Immature natural killer cell (primary cell): ENCODE data around the gene C1QTNF3. TPM values are rescaled to one million over a fixed set of nuclear protein-coding genes. Genes with fewer than 3 reads are reported as not detected.
A peak's percentile ranks its signal among the peaks of the same experiment; 100 is the strongest.
"Not testable (repeated sequence)": the region's sequence is repeated elsewhere in the genome, so short reads cannot be mapped to it uniquely, and the experiment has no call there.

Experiments
- DNase-seq, 3 donors: peaks; one replicate each; pipeline ENCODE4 v3.0.0; 2022; ENCODE audit warnings: mixed read lengths in 1 of 3
- H3K27ac Mint-ChIP-seq, 6 donors: one replicate each; pipeline ENCODE4 v1.8.0; 2020; ENCODE audit warnings: mixed read lengths in 6 of 6, mild to moderate bottlenecking in 5 of 6, inconsistent platforms in 4 of 6, moderate library complexity in 3 of 6
- H3K27me3 Mint-ChIP-seq, 3 donors: one replicate each; pipeline ENCODE4 v1.8.0; 2020 to 2021; ENCODE audit warnings: low read depth in 3 of 3, mild to moderate bottlenecking in 3 of 3, mixed read lengths in 3 of 3, moderate library complexity in 3 of 3, inconsistent platforms in 1 of 3
- H3K36me3 Mint-ChIP-seq, 3 donors: one replicate each; pipeline ENCODE4 v1.8.0; 2020; ENCODE audit warnings: mixed read lengths in 3 of 3, inconsistent platforms in 2 of 3, mild to moderate bottlenecking in 2 of 3
- H3K4me1 Mint-ChIP-seq, 2 donors: one replicate each; pipeline ENCODE4 v1.8.0; 2020; ENCODE audit warnings: inconsistent platforms in 2 of 2, mild to moderate bottlenecking in 2 of 2, mixed read lengths in 2 of 2, moderate library complexity in 1 of 2
- H3K4me3 Mint-ChIP-seq, 5 donors: one replicate each; pipeline ENCODE4 v1.8.0; 2020; ENCODE audit warnings: mild to moderate bottlenecking in 5 of 5, mixed read lengths in 5 of 5, inconsistent platforms in 3 of 5, moderate library complexity in 3 of 5
- H3K9me3 Mint-ChIP-seq, 6 donors: one replicate each; pipeline ENCODE4 v1.8.0; 2020; ENCODE audit warnings: mild to moderate bottlenecking in 6 of 6, mixed read lengths in 6 of 6, inconsistent platforms in 4 of 6, moderate library complexity in 3 of 6
- polyA plus RNA-seq, 3 donors: library from polyadenylated mRNA; unstranded; fragments of 300-500 nt; fragmentation: Illumina TruSeq; gene quantifications; one replicate each; pipeline ENCODE4 v1.2.3, GENCODE V29; 2021

The C1QTNF3 gene
- polyA plus RNA-seq, 3 donors from 2014 or later = 0.27 to 0.82 TPM; not detected in 1

- no peaks in the 10 kb centered on the region for H3K9me3 Mint-ChIP-seq
- no peak for DNase-seq
- H3K27me3 Mint-ChIP-seq = peaks cover 0 to 4% (median 3%) of the 10 kb centered on the region in 3 donors
- peak overlapping the region; percentile 88 to 97 (median 94) for H3K27ac Mint-ChIP-seq
- H3K4me1 Mint-ChIP-seq = peaks cover 73 to 76% of the 10 kb centered on the region in 2 donors
- H3K36me3 Mint-ChIP-seq = peaks cover 4 to 12% (median 4%) of the 10 kb centered on the region in 3 donors
- H3K4me3 Mint-ChIP-seq = peak overlapping the region; percentile 27 to 74 (median 65)
These were observed 692 bp downstream of the C1QTNF3 start for GRCh38 chr5:34042321-34042720.

GRCh38 chr5:34041247-34041972 lies 1.6 kb downstream of the C1QTNF3 start:
- peak overlapping the region; percentile 85 to 95 (median 89) for H3K27ac Mint-ChIP-seq
- H3K4me1 Mint-ChIP-seq = peaks cover 65 to 67% of the 10 kb centered on the region in 2 donors

GRCh38 chr5:34040472-34040871 lies 2.5 kb downstream of the C1QTNF3 start:
- DNase-seq = no peak
- Mint-ChIP-seq H3K27me3 (peaks cover 0 to 4% (median 2%) of the 10 kb centered on the region in 3 donors), H3K27ac (peak overlapping the region in 4 of 6 donors; percentile 55 to 95 (median 84)), H3K9me3 (no peaks in the 10 kb centered on the region), H3K4me3 (no peak overlapping the region), H3K4me1 (peaks cover 56 to 58% of the 10 kb centered on the region in 2 donors), H3K36me3 (peaks cover 7 to 19% (median 7%) of the 10 kb centered on the region in 3 donors)

More at GRCh38 chr5:34041247-34041972, 1.6 kb downstream of the C1QTNF3 start:
- Mint-ChIP-seq H3K9me3 (no peaks in the 10 kb centered on the region), H3K27me3 (peaks cover 0 to 4% (median 2%) of the 10 kb centered on the region in 3 donors), H3K4me3 (peak overlapping the region in 3 of 5 donors; percentile 8 to 18 (median 10)), H3K36me3 (peaks cover 7 to 13% (median 7%) of the 10 kb centered on the region in 3 donors)
- no peak for DNase-seq

- Mint-ChIP-seq H3K9me3 (no peaks in the 10 kb centered on the region), H3K27me3 (peaks cover 0 to 2% (median under 1%) of the 10 kb centered on the region in 3 donors), H3K36me3 (peaks cover 9 to 27% (median 15%) of the 10 kb centered on the region in 3 donors), H3K4me3 (no peak overlapping the region), H3K4me1 (peaks cover 47 to 51% of the 10 kb centered on the region in 2 donors), H3K27ac (peak overlapping the region in 3 of 6 donors; percentile 36 to 92 (median 55))
- DNase-seq = no peak
These were observed 3.4 kb downstream of the C1QTNF3 start for GRCh38 chr5:34039398-34040157.

- Mint-ChIP-seq H3K4me3 (no peak overlapping the region), H3K9me3 (no peaks in the 10 kb centered on the region), H3K27ac (peak overlapping the region in 1 of 6 donors; percentile 53), H3K27me3 (peaks cover 0 to 2% (median 0%) of the 10 kb centered on the region in 3 donors), H3K4me1 (peaks cover 40 to 46% of the 10 kb centered on the region in 2 donors), H3K36me3 (peaks cover 10 to 33% (median 20%) of the 10 kb centered on the region in 3 donors)
- DNase-seq = no peak
These were observed 4.2 kb downstream of the C1QTNF3 start for GRCh38 chr5:34038838-34039237.

GRCh38 chr5:34038390-34038789 lies 4.6 kb downstream of the C1QTNF3 start:
- peaks cover 11 to 35% (median 22%) of the 10 kb centered on the region in 3 donors for H3K36me3 Mint-ChIP-seq

GRCh38 chr5:34037726-34038125 lies 5.3 kb downstream of the C1QTNF3 start:
- Mint-ChIP-seq H3K36me3 (peaks cover 16 to 40% (median 28%) of the 10 kb centered on the region in 3 donors), H3K27ac (peak overlapping the region in 2 of 6 donors; percentile 30 to 77), H3K4me1 (peaks cover 29 to 35% of the 10 kb centered on the region in 2 donors), H3K27me3 (peaks cover 0 to 2% (median 0%) of the 10 kb centered on the region in 3 donors), H3K9me3 (no peaks in the 10 kb centered on the region), H3K4me3 (no peak overlapping the region)
- DNase-seq = no peak

More at GRCh38 chr5:34038390-34038789, 4.6 kb downstream of the C1QTNF3 start:
- Mint-ChIP-seq H3K27me3 (peaks cover 0 to 2% (median 0%) of the 10 kb centered on the region in 3 donors), H3K9me3 (no peaks in the 10 kb centered on the region), H3K27ac (peak overlapping the region in 1 of 6 donors; percentile 77), H3K4me1 (peaks cover 35 to 42% of the 10 kb centered on the region in 2 donors), H3K4me3 (no peak overlapping the region)
- DNase-seq = no peak

- Mint-ChIP-seq H3K9me3 (no peaks in the 10 kb centered on the region), H3K27me3 (peaks cover 0 to 2% (median 0%) of the 10 kb centered on the region in 3 donors), H3K27ac (no peak overlapping the region), H3K4me3 (no peak overlapping the region), H3K36me3 (peaks cover 17 to 52% (median 36%) of the 10 kb centered on the region in 3 donors), H3K4me1 (peaks cover 15% of the 10 kb centered on the region in 2 donors)
- DNase-seq = no peak
These were observed 7.3 kb downstream of the C1QTNF3 start for GRCh38 chr5:34035756-34036155.

GRCh38 chr5:34034534-34035327 lies 8.3 kb downstream of the C1QTNF3 start:
- no peaks in the 10 kb centered on the region for H3K9me3 Mint-ChIP-seq
- peaks cover 23 to 57% (median 41%) of the 10 kb centered on the region in 3 donors for H3K36me3 Mint-ChIP-seq
- H3K27ac Mint-ChIP-seq = peak overlapping the region in 1 of 6 donors; percentile 65

GRCh38 chr5:34031966-34032365 lies 11.0 kb downstream of the C1QTNF3 start:
- H3K4me3 Mint-ChIP-seq = no peak overlapping the region
- H3K4me1 Mint-ChIP-seq = peaks cover 5 to 6% of the 10 kb centered on the region in 2 donors
- no peaks in the 10 kb centered on the region for H3K9me3 Mint-ChIP-seq
- H3K36me3 Mint-ChIP-seq = peaks cover 21 to 50% (median 39%) of the 10 kb centered on the region in 3 donors
- H3K27ac Mint-ChIP-seq = peak overlapping the region in 2 of 6 donors; percentile 31 to 42
- no peak for DNase-seq
- H3K27me3 Mint-ChIP-seq = no peaks in the 10 kb centered on the region

More at GRCh38 chr5:34034534-34035327, 8.3 kb downstream of the C1QTNF3 start:
- no peak overlapping the region for H3K4me3 Mint-ChIP-seq
- H3K4me1 Mint-ChIP-seq = peaks cover 6% of the 10 kb centered on the region in 2 donors
- H3K27me3 Mint-ChIP-seq = peaks cover 0 to 2% (median 0%) of the 10 kb centered on the region in 3 donors
- no peak for DNase-seq

- Mint-ChIP-seq H3K4me1 (peaks cover 5 to 6% of the 10 kb centered on the region in 2 donors), H3K27ac (peak overlapping the region in 1 of 6 donors; percentile 17), H3K27me3 (no peaks in the 10 kb centered on the region), H3K36me3 (peaks cover 23 to 51% (median 47%) of the 10 kb centered on the region in 3 donors), H3K4me3 (no peak overlapping the region), H3K9me3 (no peaks in the 10 kb centered on the region)
- no peak for DNase-seq
These were observed 11.9 kb downstream of the C1QTNF3 start for GRCh38 chr5:34031117-34031516.

GRCh38 chr5:34030585-34030984 lies 12.4 kb downstream of the C1QTNF3 start:
- H3K9me3 Mint-ChIP-seq, H3K27me3 Mint-ChIP-seq: not testable (repeated sequence)

GRCh38 chr5:34030048-34030447 lies 13.0 kb downstream of the C1QTNF3 start:
- Mint-ChIP-seq H3K27me3 (no peaks in the 10 kb centered on the region), H3K4me3 (no peak overlapping the region), H3K4me1 (peaks cover 5 to 6% of the 10 kb centered on the region in 2 donors), H3K27ac (peak overlapping the region in 1 of 6 donors; percentile 17), H3K36me3 (peaks cover 28 to 53% (median 51%) of the 10 kb centered on the region in 3 donors), H3K9me3 (no peaks in the 10 kb centered on the region)
- DNase-seq = no peak

More at GRCh38 chr5:34030585-34030984, 12.4 kb downstream of the C1QTNF3 start:
- DNase-seq, H3K4me3 Mint-ChIP-seq, H3K4me1 Mint-ChIP-seq: not testable (repeated sequence)
- H3K36me3 Mint-ChIP-seq = peaks cover 28 to 52% (median 52%) of the 10 kb centered on the region in 3 donors
- peak overlapping the region in 1 of 6 donors; percentile 17 for H3K27ac Mint-ChIP-seq
